ENCODE data around the gene CCR5.

DNA sequence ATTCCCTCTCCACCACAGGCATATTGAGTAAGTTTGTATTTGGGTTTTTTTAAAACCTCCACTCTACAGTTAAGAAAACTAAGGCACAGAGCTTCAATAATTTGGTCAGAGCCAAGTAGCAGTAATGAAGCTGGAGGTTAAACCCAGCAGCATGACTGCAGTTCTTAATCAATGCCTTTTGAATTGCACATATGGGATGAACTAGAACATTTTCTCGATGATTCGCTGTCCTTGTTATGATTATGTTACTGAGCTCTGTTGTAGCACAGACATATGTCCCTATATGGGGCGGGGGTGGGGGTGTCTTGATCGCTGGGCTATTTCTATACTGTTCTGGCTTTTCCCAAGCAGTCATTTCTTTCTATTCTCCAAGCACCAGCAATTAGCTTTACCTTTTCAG, 1.6 kb upstream of the CCR5 start:
- TF ChIP-seq, protein P1, sequence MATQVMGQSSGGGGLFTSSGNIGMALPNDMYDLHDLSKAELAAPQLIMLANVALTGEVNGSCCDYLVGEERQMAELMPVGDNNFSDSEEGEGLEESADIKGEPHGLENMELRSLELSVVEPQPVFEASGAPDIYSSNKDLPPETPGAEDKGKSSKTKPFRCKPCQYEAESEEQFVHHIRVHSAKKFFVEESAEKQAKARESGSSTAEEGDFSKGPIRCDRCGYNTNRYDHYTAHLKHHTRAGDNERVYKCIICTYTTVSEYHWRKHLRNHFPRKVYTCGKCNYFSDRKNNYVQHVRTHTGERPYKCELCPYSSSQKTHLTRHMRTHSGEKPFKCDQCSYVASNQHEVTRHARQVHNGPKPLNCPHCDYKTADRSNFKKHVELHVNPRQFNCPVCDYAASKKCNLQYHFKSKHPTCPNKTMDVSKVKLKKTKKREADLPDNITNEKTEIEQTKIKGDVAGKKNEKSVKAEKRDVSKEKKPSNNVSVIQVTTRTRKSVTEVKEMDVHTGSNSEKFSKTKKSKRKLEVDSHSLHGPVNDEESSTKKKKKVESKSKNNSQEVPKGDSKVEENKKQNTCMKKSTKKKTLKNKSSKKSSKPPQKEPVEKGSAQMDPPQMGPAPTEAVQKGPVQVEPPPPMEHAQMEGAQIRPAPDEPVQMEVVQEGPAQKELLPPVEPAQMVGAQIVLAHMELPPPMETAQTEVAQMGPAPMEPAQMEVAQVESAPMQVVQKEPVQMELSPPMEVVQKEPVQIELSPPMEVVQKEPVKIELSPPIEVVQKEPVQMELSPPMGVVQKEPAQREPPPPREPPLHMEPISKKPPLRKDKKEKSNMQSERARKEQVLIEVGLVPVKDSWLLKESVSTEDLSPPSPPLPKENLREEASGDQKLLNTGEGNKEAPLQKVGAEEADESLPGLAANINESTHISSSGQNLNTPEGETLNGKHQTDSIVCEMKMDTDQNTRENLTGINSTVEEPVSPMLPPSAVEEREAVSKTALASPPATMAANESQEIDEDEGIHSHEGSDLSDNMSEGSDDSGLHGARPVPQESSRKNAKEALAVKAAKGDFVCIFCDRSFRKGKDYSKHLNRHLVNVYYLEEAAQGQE (IDR thresholded peaks at IDR 0.05; ENCODE audit: insufficient read depth in 1 of 2, low read depth in 2 of 2, low read length in 2 of 2), result no peak
- no peak for TF ChIP-seq POLR2AphosphoS5 (IDR thresholded peaks at IDR 0.05; ENCODE audit: low read depth, low read length)
- TF ChIP-seq SIN3A (IDR thresholded peaks at IDR 0.05; ENCODE audit: borderline replicate concordance, insufficient read depth, low read length), result no peak
